PC-3 (cell line): ENCODE results near the gene PIGO. TPM values are rescaled to one million over a fixed set of nuclear protein-coding genes. Genes with fewer than 3 reads are reported as not detected.

Source experiments
- ATAC-seq: fragments of 200-7000 bp; cut with Tn5 transposase; 2 replicates; pipeline ENCODE4 v1.9.1; 2020; ENCODE audit warnings: mild to moderate bottlenecking, moderate library complexity
- BruUV-seq: library from RNA; stranded (reverse); fragments of 400-500 nt; replicated peaks from 2 replicates; lab custom pipeline; 2021; lab: Mats Ljungman, UMichigan
- CTCF ChIA-PET: fragments of 300-600 bp; sonication (Branson Sonifier 250); formaldehyde crosslinking; loops from one replicate; lab custom pipeline; 2022; ENCODE audit warnings: antibody characterized with exemption; lab: Charles Lee
- POLR2A ChIA-PET: fragments of 300-600 bp; sonication (Branson Sonifier 250); formaldehyde crosslinking; loops from one replicate; lab custom pipeline; 2022; ENCODE audit warnings: antibody characterized with exemption; ENCODE audit not compliant: unreplicated experiment; lab: Charles Lee
- DNase-seq: peaks from one replicate; pipeline ENCODE4 v3.0.0-alpha.2; 2015
- H2AFZ ChIP-seq: fragments of 300-600 bp; sonication (generic); 2 replicates; pipeline ENCODE4 v1.6.0; 2016; ENCODE audit warnings: antibody characterized with exemption, low read length
- H3F3A ChIP-seq: fragments of 300-600 bp; sonication (generic); one replicate; pipeline ENCODE4 v1.6.0; 2017; ENCODE audit warnings: antibody characterized with exemption, low read length, control low read depth, mild to moderate bottlenecking; ENCODE audit not compliant: unreplicated experiment
- H3K27ac ChIP-seq: fragments of 300-600 bp; sonication (generic); 2 replicates; pipeline ENCODE4 v1.5.1; 2016; ENCODE audit warnings: mild to moderate bottlenecking, low read length
- H3K27me3 ChIP-seq: fragments of 300-600 bp; sonication (generic); 2 replicates; pipeline ENCODE4 v1.6.1; 2016; ENCODE audit warnings: low read length, mixed read lengths
- H3K36me3 ChIP-seq: fragments of 300-600 bp; sonication (generic); 2 replicates; pipeline ENCODE4 v1.6.1; 2016; ENCODE audit warnings: low read depth, mixed run types, low read length, mixed read lengths
- H3K4me1 ChIP-seq: fragments of 300-600 bp; sonication (generic); 2 replicates; pipeline ENCODE4 v1.5.1; 2016; ENCODE audit warnings: low read length; ENCODE audit not compliant: insufficient read depth
- H3K4me2 ChIP-seq: fragments of 300-600 bp; sonication (generic); 2 replicates; pipeline ENCODE4 v1.6.0; 2016; ENCODE audit warnings: low read length
- H3K4me3 ChIP-seq: fragments of 300-600 bp; sonication (generic); 2 replicates; pipeline ENCODE4 v1.5.1; 2016; ENCODE audit warnings: mild to moderate bottlenecking, low read length, mixed read lengths
- H3K79me2 ChIP-seq: fragments of 300-600 bp; sonication (generic); 2 replicates; pipeline ENCODE4 v1.6.1; 2017; ENCODE audit warnings: low read length, mixed read lengths
- H3K9ac ChIP-seq: fragments of 300-600 bp; sonication (generic); 2 replicates; pipeline ENCODE4 v1.6.0; 2016; ENCODE audit warnings: mild to moderate bottlenecking, low read length
- H3K9me2 ChIP-seq: fragments of 300-600 bp; sonication (generic); replicated peaks from 2 replicates; pipeline ENCODE4 v1.6.1; 2016; ENCODE audit warnings: mixed run types, low read length, mixed read lengths
- H3K9me3 ChIP-seq: fragments of 300-600 bp; sonication (generic); 2 replicates; pipeline ENCODE4 v1.6.1; 2016; ENCODE audit warnings: low read length, mixed read lengths
- H4K20me1 ChIP-seq: fragments of 300-600 bp; sonication (generic); 2 replicates; pipeline ENCODE4 v1.6.1; 2016; ENCODE audit warnings: low read length, mixed read lengths
- CTCF ChIP-seq: fragments of 300-600 bp; sonication (generic); conservative IDR thresholded peaks from 2 replicates; pipeline ENCODE4 v1.5.1; 2017; ENCODE audit warnings: antibody characterized with exemption, low read depth, mild to moderate bottlenecking, low read length
- EZH2 ChIP-seq: fragments of 300-600 bp; sonication (generic); IDR thresholded peaks from one replicate; pipeline ENCODE4 v1.6.1; 2017; ENCODE audit warnings: antibody characterized with exemption, mild to moderate bottlenecking, low read length; ENCODE audit not compliant: unreplicated experiment
- EZH2phosphoT487 ChIP-seq: fragments of 300-600 bp; sonication (generic); IDR thresholded peaks from 2 replicates; pipeline ENCODE4 v1.6.1; 2018; ENCODE audit warnings: mild to moderate bottlenecking, antibody characterized with exemption, low read length, borderline replicate concordance
- intact Hi-C: fragments of 100-400 bp; cut with micrococcal nuclease; formaldehyde crosslinking; loops from 2 replicates; pipeline ENCODE4 v1.9.0; 2023
- total RNA-seq: library from RNA; depleted of rRNA; stranded (reverse); fragments of >200 nt; gene quantifications from 2 replicates; pipeline ENCODE4 v1.2.3, GENCODE V29; 2014

The PIGO gene
- total RNA-seq, 1 experiment from 2014 or later, result 18.2 TPM

DNA sequence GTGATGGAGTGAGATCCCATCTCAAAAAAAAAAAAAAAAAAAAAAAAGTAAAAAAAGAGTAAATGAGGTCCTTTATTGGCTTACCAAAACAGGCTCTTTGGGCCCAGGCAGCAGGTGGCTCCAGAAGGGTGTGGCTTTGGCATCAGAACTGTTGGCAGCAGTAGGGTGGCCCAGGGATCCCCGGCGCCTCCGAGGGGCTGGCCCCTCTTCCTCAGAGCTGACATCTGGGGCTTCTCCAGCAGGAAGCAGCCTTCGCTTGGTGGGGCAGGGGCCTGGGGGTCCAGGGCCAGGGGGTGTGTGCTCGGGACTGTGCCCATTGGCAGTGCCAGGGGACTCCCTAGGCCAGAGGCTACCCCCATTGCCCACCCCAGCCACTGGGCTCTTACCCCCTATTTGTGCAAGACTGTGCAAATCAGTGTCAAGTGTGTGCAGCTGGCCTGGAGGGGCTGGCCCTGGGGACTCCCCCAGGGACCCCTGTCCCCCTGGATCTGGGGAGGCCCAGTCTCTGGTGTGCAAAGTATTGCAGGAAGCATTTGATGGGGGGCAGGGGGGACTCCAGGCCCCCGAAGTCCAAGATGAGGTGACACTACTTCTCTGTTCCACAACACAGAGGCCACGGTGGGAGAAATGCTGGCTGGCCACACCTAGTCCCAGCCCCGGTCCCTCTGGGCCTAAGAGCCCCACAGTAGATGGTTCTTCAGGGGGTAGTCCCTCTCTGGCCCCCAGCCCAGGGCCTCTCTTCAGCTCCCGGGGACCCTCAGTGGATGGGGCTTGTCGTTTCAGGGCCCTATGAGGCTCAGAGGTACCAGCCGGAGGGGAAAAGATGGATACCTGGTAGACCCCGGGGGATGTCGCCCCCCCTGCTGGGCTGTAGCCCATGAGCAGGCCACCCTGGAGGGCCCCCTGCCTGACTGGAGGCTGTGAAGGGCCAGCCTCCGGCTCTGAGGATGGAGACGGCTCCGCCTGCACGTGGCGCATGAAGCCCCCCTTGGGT lies 11.2 kb upstream of the PIGO start:
- Histone ChIP-seq H3K4me3 (no peak overlapping the region), H2AFZ (no peak overlapping the region), H3F3A (no peaks in the 10 kb centered on the region), H3K4me2 (no peak overlapping the region), H3K9ac (no peak overlapping the region), H3K79me2 (peaks cover 3% of the 10 kb centered on the region), H3K27me3 (no peaks in the 10 kb centered on the region), H3K27ac (no peak overlapping the region), H3K36me3 (no peaks in the 10 kb centered on the region), H3K9me3 (no peaks in the 10 kb centered on the region), H3K9me2 (no peaks in the 10 kb centered on the region), H3K4me1 (peaks cover 27% of the 10 kb centered on the region), H4K20me1 (no peaks in the 10 kb centered on the region)
- ATAC-seq (no peak), DNase-seq (no peak)
- TF ChIP-seq CTCF, result no peak
- no peak for TF ChIP-seq EZH2phosphoT487
- TF ChIP-seq EZH2, result no peak
- POLR2A ChIA-PET, result interaction anchor here (0.5 kb wide), 1 partner anchor 336 kb away, joined by 4 read pairs; no protein-coding TSS in a partner anchor
- no TSS peak for BruUV-seq
- intact Hi-C loops, result no loop called here
- CTCF ChIA-PET, result no interaction called here

- H3K4me3 ChIP-seq, result no peak overlapping the region
- H3K9me2 ChIP-seq, result no peaks in the 10 kb centered on the region
- ATAC-seq (no peak), DNase-seq (no peak)
- no peaks in the 10 kb centered on the region for H3K27me3 ChIP-seq
- H3K27ac ChIP-seq, result no peak overlapping the region
- H3K79me2 ChIP-seq, result peaks cover 16% of the 10 kb centered on the region
- no peaks in the 10 kb centered on the region for H3F3A ChIP-seq
- TF ChIP-seq EZH2phosphoT487 (no peak), EZH2 (no peak), CTCF (no peak)
- CTCF ChIA-PET, result no interaction called here
- H3K9ac ChIP-seq, result no peak overlapping the region
- POLR2A ChIA-PET, result no interaction called here
- no peaks in the 10 kb centered on the region for H3K9me3 ChIP-seq
- peaks cover 28% of the 10 kb centered on the region for H3K4me1 ChIP-seq
- no peak overlapping the region for H2AFZ ChIP-seq
- H4K20me1 ChIP-seq, result no peaks in the 10 kb centered on the region
- BruUV-seq, result no TSS peak
- intact Hi-C loops, result no loop called here
- H3K36me3 ChIP-seq, result no peaks in the 10 kb centered on the region
- no peak overlapping the region for H3K4me2 ChIP-seq
These were observed 9.9 kb upstream of the PIGO start for GRCh38 chr9:35106343-35106730.
